Measurements from ENCODE around the gene DAZL. TPM values are rescaled to one million over a fixed set of nuclear protein-coding genes. Genes with fewer than 3 reads are reported as not detected.
A peak's percentile ranks its signal among the peaks of the same experiment; 100 is the strongest.

DAZL gene
- total and polyA plus RNA-seq, 8 donors: not detected

DNA sequence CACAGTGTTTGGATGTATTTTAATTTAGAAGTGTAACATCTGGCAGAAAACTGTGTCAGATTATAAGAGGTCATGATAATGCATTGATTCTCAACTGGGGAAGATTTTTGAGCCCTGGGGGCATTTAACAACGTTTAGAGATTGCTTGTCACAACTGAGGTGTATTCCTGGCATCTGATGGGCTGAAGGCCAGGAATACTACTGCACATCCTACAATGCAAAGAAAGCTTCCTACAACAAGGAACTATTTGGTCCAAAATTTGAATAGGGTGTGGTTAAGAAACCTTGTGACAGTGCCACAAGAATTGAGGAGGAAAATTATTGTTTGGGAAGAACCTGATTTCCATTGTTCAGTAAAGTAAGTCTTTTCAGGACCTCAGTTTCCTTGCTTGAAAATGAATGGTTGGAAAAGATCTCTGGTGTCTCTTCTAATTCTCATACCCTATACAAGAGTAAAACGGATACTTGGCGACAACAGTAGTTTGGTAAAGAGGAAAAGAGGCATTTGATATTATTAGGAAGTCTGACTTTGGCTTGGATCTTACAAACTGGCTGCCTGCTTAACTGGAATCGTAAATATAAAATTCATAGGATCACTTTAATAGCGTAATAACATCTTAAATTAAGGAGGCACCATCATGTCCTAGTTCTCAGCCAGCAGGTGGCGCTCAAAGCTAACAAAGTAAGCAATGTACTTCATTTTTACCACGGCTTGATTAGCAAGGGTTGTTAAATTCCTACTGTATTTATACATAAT lies 4.3 kb downstream of the DAZL start:
- Histone ChIP-seq H3K4me3 (no peak overlapping the region), H3K27ac (no peak overlapping the region), H3K9me3 (no peaks in the 10 kb centered on the region), H3K36me3 (no peaks in the 10 kb centered on the region), H3K4me1 (no peaks in the 10 kb centered on the region), H3K27me3 (no peaks in the 10 kb centered on the region)
- TF ChIP-seq, protein P1, sequence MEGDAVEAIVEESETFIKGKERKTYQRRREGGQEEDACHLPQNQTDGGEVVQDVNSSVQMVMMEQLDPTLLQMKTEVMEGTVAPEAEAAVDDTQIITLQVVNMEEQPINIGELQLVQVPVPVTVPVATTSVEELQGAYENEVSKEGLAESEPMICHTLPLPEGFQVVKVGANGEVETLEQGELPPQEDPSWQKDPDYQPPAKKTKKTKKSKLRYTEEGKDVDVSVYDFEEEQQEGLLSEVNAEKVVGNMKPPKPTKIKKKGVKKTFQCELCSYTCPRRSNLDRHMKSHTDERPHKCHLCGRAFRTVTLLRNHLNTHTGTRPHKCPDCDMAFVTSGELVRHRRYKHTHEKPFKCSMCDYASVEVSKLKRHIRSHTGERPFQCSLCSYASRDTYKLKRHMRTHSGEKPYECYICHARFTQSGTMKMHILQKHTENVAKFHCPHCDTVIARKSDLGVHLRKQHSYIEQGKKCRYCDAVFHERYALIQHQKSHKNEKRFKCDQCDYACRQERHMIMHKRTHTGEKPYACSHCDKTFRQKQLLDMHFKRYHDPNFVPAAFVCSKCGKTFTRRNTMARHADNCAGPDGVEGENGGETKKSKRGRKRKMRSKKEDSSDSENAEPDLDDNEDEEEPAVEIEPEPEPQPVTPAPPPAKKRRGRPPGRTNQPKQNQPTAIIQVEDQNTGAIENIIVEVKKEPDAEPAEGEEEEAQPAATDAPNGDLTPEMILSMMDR (IDR thresholded peaks at IDR 0.05): peak; percentile 63 to 75 (median 70)
- intact Hi-C loops (cut with DNase I): loop anchor here in 2 of 3 donors (10.0 kb wide), 3 partner anchors 424 to 814 kb away; no protein-coding TSS in a partner anchor
- peak; percentile 93 for FAIRE-seq
- peak; percentile 54 to 89 (median 77) for DNase-seq
- 3 to 8% methylated on average over 7 of the region's 7 CpGs for WGBS, 2 donors
- peak; percentile 43 to 89 (median 79) for ATAC-seq

DNA sequence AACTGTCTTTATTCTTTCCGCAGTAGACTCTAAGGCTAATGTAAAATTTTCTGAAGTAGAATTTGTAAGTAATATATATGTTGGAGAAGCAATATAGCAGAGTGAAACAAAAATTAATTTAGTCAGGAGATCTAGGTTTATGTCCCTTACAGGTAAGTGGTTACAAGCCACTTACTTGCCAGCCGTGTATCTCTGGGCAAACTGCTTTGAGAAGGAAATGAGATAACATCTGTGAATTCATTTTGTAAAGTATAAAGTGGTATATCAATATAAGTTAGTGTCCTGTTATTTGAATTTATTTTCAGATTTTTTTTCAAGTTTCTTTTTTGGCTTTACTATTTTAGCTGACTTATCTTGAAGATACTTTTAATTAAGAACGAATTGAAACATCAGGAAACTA lies 5.5 kb downstream of the DAZL start:
- DNase-seq (no peak), FAIRE-seq (peak; percentile 39), ATAC-seq (no peak)
- WGBS, 2 donors: 42 to 60% methylated on average over 3 of the region's 3 CpGs
- intact Hi-C loops (cut with DNase I): loop anchor here in 2 of 3 donors (10.0 kb wide), 3 partner anchors 425 to 815 kb away; no protein-coding TSS in a partner anchor
- H3K9me3 ChIP-seq: no peaks in the 10 kb centered on the region
- H3K4me3 ChIP-seq: no peak overlapping the region
- no peaks in the 10 kb centered on the region for H3K4me1 ChIP-seq
- H3K27me3 ChIP-seq: no peaks in the 10 kb centered on the region
- no peaks in the 10 kb centered on the region for H3K36me3 ChIP-seq
- TF ChIP-seq, protein P1 (IDR thresholded peaks at IDR 0.05): no peak
- no peak overlapping the region for H3K27ac ChIP-seq

- no peak for FAIRE-seq
- DNase-seq: no peak
- Histone ChIP-seq H3K4me1 (no peaks in the 10 kb centered on the region), H3K27me3 (no peaks in the 10 kb centered on the region), H3K4me3 (no peak overlapping the region), H3K36me3 (no peaks in the 10 kb centered on the region), H3K27ac (no peak overlapping the region), H3K9me3 (no peaks in the 10 kb centered on the region)
- ATAC-seq: no peak
- WGBS, 2 donors: 71 to 78% methylated on average over 5 of the region's 5 CpGs
- intact Hi-C loops (cut with DNase I): no loop called here
- TF ChIP-seq, protein P1 (IDR thresholded peaks at IDR 0.05): no peak
Observed at GRCh38 chr3:16596352-16597032, 8.7 kb downstream of the DAZL start.

DNA sequence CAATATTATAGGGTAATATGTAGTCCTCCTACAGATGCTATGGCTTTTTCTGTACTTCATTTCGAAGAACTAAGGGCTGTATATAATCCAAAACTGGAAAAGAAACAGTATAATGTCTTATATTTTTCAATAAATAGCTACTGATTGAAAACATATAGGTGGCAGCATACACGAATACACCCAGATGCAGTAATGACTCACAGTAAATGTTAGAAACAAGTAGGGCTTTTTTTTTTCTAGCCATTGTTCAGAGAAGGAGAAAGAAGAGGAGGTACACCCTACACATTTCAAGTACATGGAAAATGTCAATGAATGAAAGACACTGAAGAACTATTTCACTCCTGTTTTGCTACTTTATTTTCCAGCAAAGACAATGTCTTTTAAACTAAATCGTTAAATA lies 9.4 kb downstream of the DAZL start:
- 74 to 84% methylated on average over 3 of the region's 3 CpGs for WGBS, 2 donors
- Histone ChIP-seq H3K9me3 (no peaks in the 10 kb centered on the region), H3K27ac (no peak overlapping the region), H3K36me3 (no peaks in the 10 kb centered on the region), H3K27me3 (no peaks in the 10 kb centered on the region), H3K4me1 (no peaks in the 10 kb centered on the region), H3K4me3 (no peak overlapping the region)
- DNase-seq (no peak), ATAC-seq (no peak), FAIRE-seq (no peak)
- TF ChIP-seq, protein P1 (IDR thresholded peaks at IDR 0.05): no peak
- intact Hi-C loops (cut with DNase I): no loop called here
